HG03520 (cell line): Measurements from ENCODE around the gene BRCA2.

ENCODE experiments used
- ATAC-seq: cut with Tn5 transposase; IDR thresholded peaks from one replicate; pipeline ENCODE4 v1.9.1; 2021; ENCODE audit warnings: mild to moderate bottlenecking, moderate library complexity; ENCODE audit not compliant: unreplicated experiment

BRCA2 gene

GRCh38 chr13:32428581-32429432, 113.5 kb downstream of the BRCA2 start:
- ATAC-seq = no peak

GRCh38 chr13:32429433-32429909, 114.2 kb downstream of the BRCA2 start:
- no peak for ATAC-seq

GRCh38 chr13:32430018-32430747, 114.9 kb downstream of the BRCA2 start:
- no peak for ATAC-seq

GRCh38 chr13:32431361-32431760, 116.1 kb downstream of the BRCA2 start:
- ATAC-seq = no peak

GRCh38 chr13:32432856-32433255, 117.5 kb downstream of the BRCA2 start:
- ATAC-seq = no peak

GRCh38 chr13:32438871-32439270, 123.6 kb downstream of the BRCA2 start:
- no peak for ATAC-seq

GRCh38 chr13:32443111-32443510, 127.8 kb downstream of the BRCA2 start:
- peak; percentile 58 for ATAC-seq

GRCh38 chr13:32445461-32445860, 130.2 kb downstream of the BRCA2 start:
- ATAC-seq = no peak

- ATAC-seq = no peak
Measured at GRCh38 chr13:32446220-32446619, 130.9 kb downstream of the BRCA2 start.

GRCh38 chr13:32446773-32447465, 131.6 kb downstream of the BRCA2 start:
- no peak for ATAC-seq

GRCh38 chr13:32447894-32448623, 132.8 kb downstream of the BRCA2 start:
- ATAC-seq = no peak

- ATAC-seq = no peak
Measured at GRCh38 chr13:32448972-32449371, 133.7 kb downstream of the BRCA2 start.
